Common myeloid progenitor, CD34-positive (primary cell): Measurements from ENCODE around the gene CENPN.
A peak's percentile ranks its signal among the peaks of the same experiment; 100 is the strongest.

Experiments used
- CTCF ChIA-PET: fragments of 350-600 bp; sonication (Branson Sonifier 250); formaldehyde crosslinking; loops from one replicate; lab custom pipeline; 2021; ENCODE audit warnings: antibody characterized with exemption; lab: Charles Lee
- POLR2A ChIA-PET: fragments of 350-600 bp; sonication (Branson Sonifier 250); formaldehyde crosslinking; loops from one replicate; lab custom pipeline; 2021; ENCODE audit warnings: antibody characterized with exemption; lab: Charles Lee
- DNase-seq, 3 donors: peaks; one replicate each; pipeline versions ENCODE4 v3.0.0 to v3.0.0-alpha.2; 2013
- H3K27ac ChIP-seq, 2 experiments: 1 replicate in 1 of 2; 2 replicates in 1 of 2; pipeline ENCODE4 v1.7.0; 2013; ENCODE audit warnings: inconsistent platforms in 2 of 2, low read length in 2 of 2, mild to moderate bottlenecking in 2 of 2, low read depth in 1 of 2, moderate library complexity in 1 of 2; ENCODE audit not compliant: severe bottlenecking in 2 of 2, insufficient read depth in 1 of 2, poor library complexity in 1 of 2
- H3K27me3 ChIP-seq, 5 experiments: replicated peaks in 2 of 5; 1 replicate in 3 of 5; 2 replicates in 2 of 5; pipeline versions ENCODE4 v1.6.1 to v1.7.0; 2013; ENCODE audit warnings: low read length in 4 of 5, mild to moderate bottlenecking in 2 of 5, moderate library complexity in 2 of 5, inconsistent platforms in 1 of 5; ENCODE audit not compliant: insufficient read depth in 5 of 5, control insufficient read depth in 4 of 5
- H3K36me3 ChIP-seq, 4 experiments: 1 replicate in 2 of 4; 2 replicates in 2 of 4; pipeline versions ENCODE4 v1.6.1 to v1.7.0; 2013; ENCODE audit warnings: low read length in 3 of 4, control low read depth in 1 of 4, mild to moderate bottlenecking in 1 of 4; ENCODE audit not compliant: control insufficient read depth in 4 of 4, insufficient read depth in 4 of 4
- H3K4me1 ChIP-seq, 4 experiments: 1 replicate in 3 of 4; 2 replicates in 1 of 4; pipeline versions ENCODE4 v1.6.1 to v1.7.1; 2013; ENCODE audit warnings: low read length in 3 of 4, mild to moderate bottlenecking in 3 of 4, control low read depth in 1 of 4, inconsistent platforms in 1 of 4, moderate library complexity in 1 of 4; ENCODE audit not compliant: control insufficient read depth in 4 of 4, insufficient read depth in 4 of 4; ENCODE audit errors: control extremely low read depth in 1 of 4
- H3K4me3 ChIP-seq, 7 experiments: 1 replicate in 4 of 7; 2 replicates in 3 of 7; pipeline versions ENCODE4 v1.5.1 to v1.7.0; 2013; ENCODE audit warnings: mild to moderate bottlenecking in 7 of 7, low read length in 6 of 7, moderate library complexity in 6 of 7, inconsistent platforms in 2 of 7, low read depth in 2 of 7, control low read depth in 1 of 7; ENCODE audit not compliant: insufficient read depth in 4 of 7, control insufficient read depth in 1 of 7; ENCODE audit errors: extremely low read depth in 1 of 7
- H3K9me3 ChIP-seq, 5 experiments: 1 replicate in 4 of 5; 2 replicates in 1 of 5; pipeline versions ENCODE4 v1.6.1 to v1.7.1; 2013; ENCODE audit warnings: low read length in 4 of 5, mild to moderate bottlenecking in 2 of 5, inconsistent platforms in 1 of 5, low read depth in 1 of 5, moderate library complexity in 1 of 5; ENCODE audit not compliant: control insufficient read depth in 4 of 5, insufficient read depth in 2 of 5; ENCODE audit errors: control extremely low read depth in 1 of 5
- WGBS: methylation state at CpG from one replicate; pipeline ENCODE4 v1.1.5; 2013; ENCODE audit not compliant: insufficient coverage; 5-methylcytosine and 5-hydroxymethylcytosine counted together

CENPN gene

GRCh38 chr16:80990978-80991377, 16.0 kb upstream of the CENPN start:
- H3K27ac ChIP-seq: no peak overlapping the region
- 100% methylated on average over 2 of the region's 2 CpGs for WGBS

GRCh38 chr16:80991792-80992430, 15.1 kb upstream of the CENPN start:
- Histone ChIP-seq H3K9me3 (no peaks in the 10 kb centered on the region), H3K36me3 (peaks cover 0 to 17% (median 8%) of the 10 kb centered on the region in 4 experiments), H3K27me3 (no peaks in the 10 kb centered on the region), H3K4me3 (no peak overlapping the region), H3K27ac (no peak overlapping the region), H3K4me1 (peaks cover 0 to 8% (median 3%) of the 10 kb centered on the region in 4 experiments)
- no peak for DNase-seq
- WGBS: no CpG with 5 or more reads among the region's 6 CpGs
- ChIA-PET CTCF (interaction anchor here (0.9 to 2.1 kb wide), 2 partner anchors 12 to 18 kb away, joined by 4 to 5 read pairs; no protein-coding TSS in a partner anchor), POLR2A (no interaction called here)

More at GRCh38 chr16:80990978-80991377, 16.0 kb upstream of the CENPN start:
- ChIA-PET CTCF (interaction anchor here (3.3 kb wide), 1 partner anchor 13 kb away, joined by 12 read pairs; no protein-coding TSS in a partner anchor), POLR2A (no interaction called here)
- Histone ChIP-seq H3K4me3 (no peak overlapping the region), H3K27me3 (no peaks in the 10 kb centered on the region), H3K4me1 (peaks cover 0 to 5% (median 2%) of the 10 kb centered on the region in 4 experiments), H3K9me3 (no peaks in the 10 kb centered on the region), H3K36me3 (peaks cover 0 to 17% (median 8%) of the 10 kb centered on the region in 4 experiments)
- DNase-seq: no peak

GRCh38 chr16:80992676-80993293, 14.2 kb upstream of the CENPN start:
- peaks cover 0 to 12% (median 6%) of the 10 kb centered on the region in 4 experiments for H3K4me1 ChIP-seq
- H3K27me3 ChIP-seq: no peaks in the 10 kb centered on the region
- no peaks in the 10 kb centered on the region for H3K9me3 ChIP-seq
- H3K36me3 ChIP-seq: peaks cover 0 to 13% (median 8%) of the 10 kb centered on the region in 4 experiments
- no peak for DNase-seq
- no peak overlapping the region for H3K4me3 ChIP-seq
- ChIA-PET POLR2A (interaction anchor here (1.1 kb wide), 1 partner anchor 11 kb away, joined by 3 read pairs; no protein-coding TSS in a partner anchor), CTCF (interaction anchor here (0.8 to 2.3 kb wide), 7 partner anchors 10 to 27 kb away, joined by 3 to 8 read pairs (median 4); no protein-coding TSS in a partner anchor)
- peak overlapping the region in 1 of 2 experiments; percentile 30 for H3K27ac ChIP-seq
- WGBS: 50% methylated on average over 2 of the region's 3 CpGs

GRCh38 chr16:80993307-80993706, 13.7 kb upstream of the CENPN start:
- WGBS: 67% methylated on average over 6 of the region's 6 CpGs
- POLR2A ChIA-PET: interaction anchor here (0.6 to 1.1 kb wide), 2 partner anchors 11 to 320 kb away, joined by 3 to 4 read pairs; no protein-coding TSS in a partner anchor
- Histone ChIP-seq H3K36me3 (peaks cover 0 to 12% (median 6%) of the 10 kb centered on the region in 4 experiments), H3K4me3 (no peak overlapping the region), H3K27me3 (no peaks in the 10 kb centered on the region), H3K4me1 (peaks cover 0 to 12% (median 6%) of the 10 kb centered on the region in 4 experiments), H3K27ac (peak overlapping the region in 1 of 2 experiments; percentile 30), H3K9me3 (no peaks in the 10 kb centered on the region)
- no peak for DNase-seq
- CTCF ChIA-PET: interaction anchor here (0.8 to 2.3 kb wide), 8 partner anchors 9 to 27 kb away, joined by 3 to 8 read pairs (median 4); no protein-coding TSS in a partner anchor

GRCh38 chr16:80993834-80994233, 13.2 kb upstream of the CENPN start:
- no peaks in the 10 kb centered on the region for H3K27me3 ChIP-seq
- H3K36me3 ChIP-seq: peaks cover 0 to 12% (median 6%) of the 10 kb centered on the region in 4 experiments
- no peak for DNase-seq
- no peak overlapping the region for H3K27ac ChIP-seq
- peaks cover 0 to 12% (median 6%) of the 10 kb centered on the region in 4 experiments for H3K4me1 ChIP-seq
- ChIA-PET POLR2A (interaction anchor here (0.6 to 1.1 kb wide), 2 partner anchors 10 to 319 kb away, joined by 3 to 4 read pairs; no protein-coding TSS in a partner anchor), CTCF (interaction anchor here (0.8 to 2.3 kb wide), 7 partner anchors 9 to 28 kb away, joined by 3 to 8 read pairs (median 4); no protein-coding TSS in a partner anchor)
- no peak overlapping the region for H3K4me3 ChIP-seq
- no peaks in the 10 kb centered on the region for H3K9me3 ChIP-seq

- POLR2A ChIA-PET: no interaction called here
- H3K9me3 ChIP-seq: no peaks in the 10 kb centered on the region
- CTCF ChIA-PET: interaction anchor here (2.0 to 2.3 kb wide), 2 partner anchors 8 to 10 kb away, joined by 6 to 8 read pairs; no protein-coding TSS in a partner anchor
Measured at GRCh38 chr16:80994451-80994850, 12.6 kb upstream of the CENPN start.

More at GRCh38 chr16:80994451-80994850, 12.6 kb upstream of the CENPN start:
- H3K4me1 ChIP-seq: peaks cover 0 to 12% (median 6%) of the 10 kb centered on the region in 4 experiments
- H3K27ac ChIP-seq: no peak overlapping the region
- DNase-seq: no peak
- peaks cover 0 to 12% (median 6%) of the 10 kb centered on the region in 4 experiments for H3K36me3 ChIP-seq
- H3K4me3 ChIP-seq: no peak overlapping the region
- H3K27me3 ChIP-seq: no peaks in the 10 kb centered on the region
